ENCODE results near the gene SH3RF3.

DNA sequence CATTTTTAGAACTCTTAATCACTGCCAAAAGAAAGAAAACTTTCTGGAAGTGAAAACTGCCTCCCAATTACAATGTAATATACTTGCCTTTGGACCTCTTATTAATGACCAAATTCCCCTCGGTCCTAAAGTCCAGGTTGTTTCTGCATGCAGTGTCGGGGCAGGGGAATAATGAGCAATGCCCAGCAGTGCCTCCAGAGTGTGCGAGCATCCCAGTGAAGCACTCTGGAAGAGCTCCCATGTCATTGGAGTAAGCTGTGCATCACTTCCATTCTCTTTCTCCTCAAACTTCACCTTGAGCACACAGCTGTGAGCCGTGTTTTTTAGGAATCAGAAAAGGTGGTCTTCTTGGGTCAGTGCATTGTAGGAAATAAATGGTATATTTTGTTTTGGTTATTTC is 107.1 kb downstream of the SH3RF3 start:
- TF ChIP-seq, protein P1, sequence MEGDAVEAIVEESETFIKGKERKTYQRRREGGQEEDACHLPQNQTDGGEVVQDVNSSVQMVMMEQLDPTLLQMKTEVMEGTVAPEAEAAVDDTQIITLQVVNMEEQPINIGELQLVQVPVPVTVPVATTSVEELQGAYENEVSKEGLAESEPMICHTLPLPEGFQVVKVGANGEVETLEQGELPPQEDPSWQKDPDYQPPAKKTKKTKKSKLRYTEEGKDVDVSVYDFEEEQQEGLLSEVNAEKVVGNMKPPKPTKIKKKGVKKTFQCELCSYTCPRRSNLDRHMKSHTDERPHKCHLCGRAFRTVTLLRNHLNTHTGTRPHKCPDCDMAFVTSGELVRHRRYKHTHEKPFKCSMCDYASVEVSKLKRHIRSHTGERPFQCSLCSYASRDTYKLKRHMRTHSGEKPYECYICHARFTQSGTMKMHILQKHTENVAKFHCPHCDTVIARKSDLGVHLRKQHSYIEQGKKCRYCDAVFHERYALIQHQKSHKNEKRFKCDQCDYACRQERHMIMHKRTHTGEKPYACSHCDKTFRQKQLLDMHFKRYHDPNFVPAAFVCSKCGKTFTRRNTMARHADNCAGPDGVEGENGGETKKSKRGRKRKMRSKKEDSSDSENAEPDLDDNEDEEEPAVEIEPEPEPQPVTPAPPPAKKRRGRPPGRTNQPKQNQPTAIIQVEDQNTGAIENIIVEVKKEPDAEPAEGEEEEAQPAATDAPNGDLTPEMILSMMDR (IDR thresholded peaks at IDR 0.05) = no peak
- TF ChIP-seq POLR2A (IDR thresholded peaks at IDR 0.05) = no peak
